GM20431 (cell line): ENCODE data around the gene PKDCC.

Experiments
- in situ Hi-C: fragments of 300-500 bp; cut with MseI, MboI; formaldehyde crosslinking; loops from one replicate; pipeline ENCODE4 v1.15.0; 2020; ENCODE audit warnings: low sequenced_read_pairs; ENCODE audit not compliant: unreplicated experiment

PKDCC gene

DNA sequence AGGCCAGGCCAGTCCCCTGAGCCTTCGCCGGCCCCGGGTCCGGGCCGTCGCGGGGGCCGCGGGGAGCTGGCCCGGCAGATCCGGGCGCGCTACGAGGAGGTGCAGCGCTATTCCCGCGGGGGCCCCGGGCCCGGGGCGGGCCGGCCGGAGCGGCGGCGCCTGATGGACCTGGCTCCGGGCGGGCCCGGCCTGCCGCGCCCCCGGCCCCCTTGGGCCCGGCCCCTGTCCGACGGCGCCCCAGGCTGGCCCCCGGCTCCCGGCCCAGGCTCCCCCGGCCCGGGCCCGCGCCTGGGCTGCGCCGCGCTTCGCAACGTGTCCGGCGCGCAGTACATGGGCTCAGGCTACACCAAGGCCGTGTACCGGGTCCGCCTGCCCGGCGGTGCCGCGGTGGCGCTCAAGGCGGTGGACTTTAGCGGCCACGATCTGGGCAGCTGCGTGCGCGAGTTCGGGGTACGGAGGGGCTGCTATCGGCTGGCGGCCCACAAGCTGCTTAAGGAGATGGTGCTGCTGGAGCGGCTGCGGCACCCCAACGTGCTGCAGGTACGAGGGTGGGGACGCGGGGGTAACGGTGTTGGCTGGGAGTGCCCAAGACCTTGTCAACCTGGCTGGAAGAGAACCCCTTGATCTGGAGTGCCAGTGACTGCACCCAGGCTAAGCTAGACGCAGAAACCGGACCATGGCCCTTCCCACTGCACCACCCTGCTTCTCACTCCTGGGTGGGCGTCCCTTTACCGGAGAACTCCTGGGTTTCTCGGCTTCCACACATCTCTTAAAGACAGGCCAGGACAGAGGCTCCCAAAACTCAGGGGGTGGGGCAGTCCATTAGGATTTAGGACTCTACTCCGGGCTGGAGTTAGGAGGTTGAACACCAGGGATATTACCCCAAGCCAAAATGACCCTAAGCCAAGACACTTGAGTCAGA is 739 bp downstream of the PKDCC start:
- in situ Hi-C loops: no loop called here

DNA sequence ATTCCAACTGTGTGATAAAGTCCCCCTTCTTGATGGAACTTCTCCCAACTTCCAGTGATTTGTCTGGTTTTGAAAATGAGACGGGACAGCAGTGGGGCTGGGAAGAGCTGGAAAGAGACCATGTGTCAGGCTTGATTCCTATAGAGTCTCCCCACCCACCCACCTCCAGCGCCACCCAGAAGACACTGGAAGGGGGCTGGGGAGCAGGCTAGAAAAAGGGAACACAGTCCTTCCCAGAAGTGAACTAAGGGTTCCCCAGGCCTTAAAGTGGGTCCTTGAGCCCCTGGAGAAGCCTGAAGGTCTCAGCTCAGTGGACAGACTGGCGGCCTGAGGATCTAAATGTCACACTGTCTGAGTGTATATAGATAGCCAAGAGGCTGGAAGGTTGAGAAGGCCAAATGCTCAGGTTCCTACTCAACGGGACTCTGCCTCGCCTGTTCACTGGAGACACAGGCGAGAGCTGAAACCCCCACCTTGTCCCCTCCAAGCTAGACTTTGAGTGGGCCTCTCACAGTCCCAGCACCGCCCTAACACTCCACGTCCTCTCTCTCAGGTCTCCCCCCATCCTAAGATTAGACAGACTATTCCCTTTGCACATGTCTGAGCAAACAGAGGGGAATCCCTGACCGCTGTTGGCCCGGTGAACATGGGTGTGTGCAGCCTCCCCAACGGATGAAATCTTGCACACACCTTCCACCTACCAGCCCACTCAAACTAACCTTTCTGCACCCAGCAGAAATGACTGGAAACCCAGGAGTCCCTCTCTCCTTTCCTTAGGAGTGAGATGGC is 1.6 kb downstream of the PKDCC start:
- in situ Hi-C loops: no loop called here

DNA sequence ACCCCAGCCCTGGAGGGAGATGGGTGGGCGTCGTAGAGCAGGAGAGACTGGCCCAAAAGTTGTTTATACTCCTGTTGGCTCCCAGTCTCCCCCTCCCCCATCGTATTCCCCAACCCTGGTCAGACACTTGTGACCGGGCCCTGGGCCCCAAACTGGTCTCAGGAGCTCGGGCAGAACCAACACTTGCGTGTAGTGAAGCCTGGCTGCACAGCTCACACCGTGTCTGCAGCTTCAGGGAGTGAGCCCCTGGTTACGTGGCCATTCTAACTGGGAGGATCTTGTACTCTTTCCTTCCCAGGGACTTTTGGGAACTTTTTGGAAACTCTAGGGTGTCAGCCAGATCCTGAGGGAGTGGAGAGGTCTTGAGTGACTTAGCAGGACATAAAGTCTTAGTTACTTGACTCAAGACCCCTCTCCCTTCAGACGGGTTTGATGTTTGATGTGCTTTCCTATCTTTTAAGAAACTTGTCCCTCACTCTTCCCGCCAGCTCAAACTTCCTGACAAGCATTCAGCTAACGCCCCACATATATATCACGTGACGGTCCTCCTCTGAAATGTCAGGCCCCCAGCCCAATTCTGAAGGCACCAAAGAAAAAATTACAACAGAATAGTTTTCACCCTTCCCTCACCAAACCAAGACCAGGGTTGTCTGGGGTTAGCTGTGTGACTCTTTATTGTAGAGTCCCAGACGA is 2.3 kb downstream of the PKDCC start:
- in situ Hi-C loops: no loop called here

DNA sequence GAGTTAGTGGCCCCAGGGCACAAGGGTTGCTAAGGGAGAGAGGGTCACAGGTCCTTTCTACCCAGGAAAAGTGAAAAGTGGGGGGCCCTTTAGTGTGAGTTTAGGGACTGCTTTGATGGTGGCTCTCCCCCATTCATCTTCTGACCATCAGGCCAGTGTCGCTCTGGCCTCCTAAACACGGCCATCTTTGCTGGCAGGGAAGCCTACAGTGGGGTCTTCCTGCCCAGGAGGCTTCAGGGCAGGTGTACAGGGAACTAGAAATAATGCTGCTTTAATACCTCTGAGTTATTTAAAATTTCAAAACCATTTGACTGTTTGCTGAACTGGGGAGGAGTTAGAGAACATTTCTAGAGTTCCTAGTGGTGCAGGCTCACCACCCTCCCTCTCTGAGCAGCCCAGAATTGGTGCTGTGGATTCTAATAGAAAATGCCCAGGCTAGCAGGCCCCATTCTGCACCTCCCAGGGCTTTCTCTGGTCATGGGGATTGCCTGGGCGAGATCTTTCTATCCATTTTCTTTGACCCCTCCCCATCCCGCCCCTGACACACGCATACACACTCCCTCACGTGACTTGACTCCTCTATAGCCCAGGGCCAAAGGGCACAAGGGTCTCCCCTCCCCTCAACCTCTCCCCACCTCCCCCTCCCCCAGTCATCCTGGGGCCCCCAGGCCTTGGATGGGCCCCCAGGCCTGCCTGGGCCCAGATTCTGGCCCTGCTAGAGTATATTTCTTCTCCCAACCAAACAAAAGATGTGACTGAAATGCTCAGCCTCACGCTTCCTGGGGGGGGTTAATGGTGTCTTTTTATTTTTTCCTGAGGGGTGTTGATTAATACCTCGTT is 3.1 kb downstream of the PKDCC start:
- in situ Hi-C loops: no loop called here

DNA sequence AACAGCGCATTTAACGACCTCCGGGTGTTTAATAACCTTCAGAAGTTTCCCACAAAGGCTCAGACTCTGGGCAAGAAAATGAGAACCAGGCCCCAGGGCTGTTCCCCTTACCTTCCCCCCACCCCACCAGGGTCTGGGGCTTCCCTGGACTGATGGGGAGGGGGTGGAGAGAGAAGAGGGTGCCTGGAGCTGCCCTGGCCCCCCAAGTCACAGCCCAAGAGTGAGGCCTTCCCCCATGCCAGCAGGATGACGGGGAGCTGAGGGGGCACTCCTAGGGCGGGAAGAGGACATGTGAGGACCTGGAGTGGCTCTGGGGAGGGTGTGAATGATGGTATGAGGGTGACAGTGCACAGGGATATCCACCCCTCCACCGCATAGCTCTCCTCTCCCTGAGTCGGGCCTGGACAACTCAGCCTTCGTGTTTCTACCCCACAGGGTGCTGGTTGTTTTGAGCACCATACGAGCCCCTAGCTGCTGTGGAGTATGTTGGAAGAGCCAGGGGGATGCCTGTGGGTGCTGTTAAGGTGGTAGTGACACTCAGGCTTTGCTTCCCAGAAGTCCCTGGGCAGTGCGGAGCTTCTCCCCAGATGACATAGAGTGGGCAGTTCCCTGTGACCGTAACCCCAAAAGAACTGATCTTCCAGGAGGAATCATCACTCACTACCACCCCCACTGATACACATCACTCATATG is 3.9 kb downstream of the PKDCC start:
- in situ Hi-C loops: no loop called here

DNA sequence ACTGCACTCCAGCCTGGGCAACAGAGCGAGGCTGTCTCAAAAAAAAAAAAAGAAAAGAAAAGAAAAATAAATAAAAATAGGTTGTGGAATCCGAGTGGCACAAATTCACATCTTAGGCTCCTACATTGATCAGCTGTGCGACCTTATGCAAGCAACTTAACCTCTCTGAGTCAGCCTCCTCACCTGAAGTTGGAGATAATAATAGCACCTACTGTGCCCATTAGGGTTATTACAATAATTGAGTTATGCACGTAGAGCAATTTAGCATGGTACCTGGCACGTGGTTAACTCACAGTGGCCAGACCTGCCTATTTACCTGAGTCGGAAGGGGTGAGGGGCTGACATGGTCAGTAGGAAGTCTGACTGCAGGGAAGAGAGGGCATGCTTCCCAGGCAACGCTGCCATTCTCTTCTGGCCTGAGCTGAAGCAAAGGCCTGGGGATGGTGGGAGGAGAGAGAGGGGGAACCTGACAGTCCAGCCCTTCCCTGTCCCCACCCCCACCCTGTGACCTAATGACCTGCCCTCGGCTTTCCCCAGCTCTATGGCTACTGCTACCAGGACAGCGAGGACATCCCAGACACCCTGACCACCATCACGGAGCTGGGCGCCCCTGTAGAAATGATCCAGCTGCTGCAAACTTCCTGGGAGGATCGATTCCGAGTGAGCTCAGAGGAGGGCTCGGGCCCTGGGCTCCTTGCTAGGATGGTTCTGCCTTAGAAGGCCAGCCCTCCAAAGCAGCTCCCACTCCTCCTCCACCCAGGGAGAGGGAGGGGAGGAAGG is 5.1 kb downstream of the PKDCC start:
- in situ Hi-C loops: no loop called here

DNA sequence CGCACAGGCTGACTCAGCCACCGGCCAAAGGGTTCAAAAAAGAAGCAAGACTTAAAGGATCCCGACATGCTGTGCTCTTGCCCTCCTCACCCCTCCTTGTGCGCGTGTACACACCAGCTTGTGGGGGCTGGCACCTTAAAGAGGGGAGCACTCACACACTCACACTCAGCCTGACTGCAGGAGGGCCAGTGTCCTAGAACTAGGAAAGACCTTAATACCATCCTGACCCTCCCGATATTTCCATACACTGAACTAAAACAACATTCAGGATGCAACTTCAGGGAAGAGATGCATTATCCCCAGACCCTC is 5.6 kb downstream of the PKDCC start:
- in situ Hi-C loops: no loop called here

DNA sequence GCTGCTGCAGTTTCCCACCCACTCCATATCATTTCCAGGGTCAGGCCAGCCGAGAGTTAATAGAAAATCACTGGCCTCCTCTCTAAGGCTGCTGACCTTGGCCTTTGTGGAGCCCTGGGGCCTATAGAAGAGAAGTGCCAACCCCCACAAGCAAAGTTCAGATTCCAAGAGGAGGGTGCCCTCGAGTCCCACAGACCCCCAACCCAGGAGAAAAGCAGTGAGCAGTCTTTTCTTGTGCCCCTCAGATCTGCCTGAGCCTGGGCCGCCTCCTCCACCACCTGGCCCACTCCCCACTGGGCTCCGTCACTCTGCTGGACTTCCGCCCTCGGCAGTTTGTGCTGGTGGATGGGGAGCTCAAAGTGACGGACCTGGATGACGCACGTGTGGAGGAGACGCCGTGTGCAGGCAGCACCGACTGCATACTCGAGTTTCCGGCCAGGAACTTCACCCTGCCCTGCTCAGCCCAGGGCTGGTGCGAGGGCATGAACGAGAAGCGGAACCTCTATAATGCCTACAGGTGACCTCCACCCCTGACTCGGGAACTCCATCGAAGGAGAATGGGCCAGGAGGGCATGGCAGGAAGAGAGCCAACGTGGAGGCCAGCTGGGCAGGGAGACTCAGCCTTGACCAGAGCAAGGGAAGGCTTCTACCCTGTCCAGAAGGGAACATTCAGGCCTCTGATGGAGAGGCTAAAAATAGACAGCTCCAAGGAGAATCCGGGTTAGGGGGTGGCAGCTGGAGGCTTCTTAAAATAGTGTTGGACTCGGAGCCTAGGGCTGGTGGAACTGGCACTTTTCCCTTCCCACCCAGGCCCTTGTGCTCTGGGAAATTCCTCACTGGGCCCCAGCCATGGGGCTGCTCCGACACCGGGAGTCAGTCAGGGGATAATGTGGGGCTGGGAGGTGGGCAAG is 6.2 kb downstream of the PKDCC start:
- in situ Hi-C loops: no loop called here

DNA sequence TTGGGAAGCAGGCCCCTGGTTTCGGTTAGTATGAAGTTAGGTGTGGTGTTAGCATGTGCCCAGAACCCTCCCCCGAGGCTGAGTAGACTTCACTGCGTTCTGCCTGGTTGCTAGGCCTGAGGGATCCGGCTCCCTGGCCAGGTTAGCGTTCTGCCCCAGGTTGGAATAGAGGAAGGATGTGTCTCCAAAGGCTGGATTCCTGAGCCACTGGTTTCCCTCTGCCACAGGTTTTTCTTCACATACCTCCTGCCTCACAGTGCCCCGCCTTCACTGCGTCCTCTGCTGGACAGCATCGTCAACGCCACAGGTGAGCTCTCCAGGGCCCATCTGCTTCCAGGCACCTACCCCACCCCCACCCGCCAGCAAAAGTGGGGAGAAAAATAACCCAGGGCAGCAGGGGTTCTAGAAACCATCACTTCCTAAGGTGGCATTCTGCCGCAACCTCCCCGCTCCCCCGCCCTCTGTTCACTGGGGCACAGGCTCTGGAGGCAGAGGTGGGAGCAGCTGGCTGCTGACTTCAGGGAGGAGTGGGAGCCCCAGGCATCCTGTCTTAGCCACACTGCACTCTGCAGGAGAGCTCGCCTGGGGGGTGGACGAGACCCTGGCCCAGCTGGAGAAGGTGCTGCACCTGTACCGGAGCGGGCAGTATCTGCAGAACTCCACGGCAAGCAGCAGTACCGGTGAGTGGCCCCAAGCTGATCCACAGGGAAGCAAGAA is 7.1 kb downstream of the PKDCC start:
- in situ Hi-C loops: no loop called here

DNA sequence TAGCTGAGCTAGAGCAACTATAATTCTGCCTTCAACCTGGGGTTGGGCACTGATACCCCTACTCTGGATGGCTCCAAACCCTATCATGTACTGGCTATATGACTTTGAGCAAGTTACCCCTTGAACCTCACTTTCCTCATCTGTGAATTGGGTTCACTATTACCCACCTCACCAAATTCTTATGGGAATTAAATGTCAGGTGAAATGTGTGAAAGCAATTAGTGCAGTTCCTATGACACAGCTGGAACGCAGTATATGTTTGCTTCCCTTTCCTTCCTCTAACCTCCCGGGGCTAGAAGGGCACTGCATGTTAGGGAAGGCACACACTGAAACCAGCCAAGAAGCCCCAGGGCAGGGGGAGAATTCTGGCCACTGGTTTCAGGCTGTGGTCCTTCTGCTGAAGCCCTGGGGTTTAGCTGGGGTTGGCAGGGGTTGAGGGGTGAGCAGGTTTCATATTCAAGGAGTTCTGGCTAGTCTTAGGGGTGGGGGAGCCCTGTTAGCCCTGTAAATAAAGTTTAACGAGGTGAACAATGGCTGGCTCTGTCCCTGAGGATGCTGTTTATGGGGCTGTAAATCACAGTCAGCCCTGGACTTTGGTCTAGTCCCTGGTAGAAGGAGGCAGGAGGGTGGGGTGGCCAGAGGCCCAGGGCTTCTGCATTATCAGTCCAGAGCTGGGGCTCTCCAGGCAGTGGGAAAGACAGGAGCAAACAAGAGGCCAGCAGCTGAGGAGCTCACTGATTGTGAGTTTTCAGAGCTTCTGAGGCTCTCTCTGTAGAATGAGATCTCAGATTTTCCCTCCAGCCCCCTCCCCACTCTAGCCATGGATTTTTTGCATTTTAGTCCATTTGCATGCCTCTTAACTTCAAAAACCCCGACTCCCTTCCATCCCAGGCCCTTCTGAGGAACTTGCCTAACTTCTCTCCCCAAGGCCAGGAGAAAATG is 8.0 kb downstream of the PKDCC start:
- in situ Hi-C loops: no loop called here

DNA sequence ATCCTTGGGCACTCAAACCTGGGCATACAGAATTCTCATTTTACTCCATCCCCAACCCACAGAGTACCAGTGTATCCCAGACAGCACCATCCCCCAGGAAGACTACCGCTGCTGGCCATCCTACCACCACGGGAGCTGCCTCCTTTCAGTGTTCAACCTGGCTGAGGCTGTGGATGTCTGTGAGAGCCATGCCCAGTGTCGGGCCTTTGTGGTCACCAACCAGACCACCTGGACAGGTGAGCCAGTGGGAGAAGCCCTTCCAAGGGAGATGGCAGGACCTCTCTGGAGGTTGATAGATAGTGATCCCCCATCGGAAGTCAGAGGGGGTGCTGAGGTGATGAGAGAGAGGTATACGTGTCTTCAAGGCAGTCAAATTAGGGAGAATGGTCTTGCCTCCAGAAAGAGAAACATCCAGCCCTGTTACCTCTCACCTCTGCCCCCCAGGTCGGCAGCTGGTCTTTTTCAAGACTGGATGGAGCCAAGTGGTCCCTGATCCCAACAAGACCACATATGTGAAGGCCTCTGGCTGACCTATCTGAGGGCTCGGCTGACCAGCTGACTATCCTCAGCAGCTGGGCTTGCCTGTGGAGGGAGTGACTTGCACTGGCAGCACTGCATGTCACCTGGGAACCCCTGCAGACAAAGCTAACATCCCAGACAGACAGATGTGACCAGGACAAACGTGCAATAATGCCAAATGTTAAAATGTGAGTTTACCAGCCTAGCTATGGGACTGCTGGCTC is 9.5 kb downstream of the PKDCC start:
- in situ Hi-C loops: no loop called here

DNA sequence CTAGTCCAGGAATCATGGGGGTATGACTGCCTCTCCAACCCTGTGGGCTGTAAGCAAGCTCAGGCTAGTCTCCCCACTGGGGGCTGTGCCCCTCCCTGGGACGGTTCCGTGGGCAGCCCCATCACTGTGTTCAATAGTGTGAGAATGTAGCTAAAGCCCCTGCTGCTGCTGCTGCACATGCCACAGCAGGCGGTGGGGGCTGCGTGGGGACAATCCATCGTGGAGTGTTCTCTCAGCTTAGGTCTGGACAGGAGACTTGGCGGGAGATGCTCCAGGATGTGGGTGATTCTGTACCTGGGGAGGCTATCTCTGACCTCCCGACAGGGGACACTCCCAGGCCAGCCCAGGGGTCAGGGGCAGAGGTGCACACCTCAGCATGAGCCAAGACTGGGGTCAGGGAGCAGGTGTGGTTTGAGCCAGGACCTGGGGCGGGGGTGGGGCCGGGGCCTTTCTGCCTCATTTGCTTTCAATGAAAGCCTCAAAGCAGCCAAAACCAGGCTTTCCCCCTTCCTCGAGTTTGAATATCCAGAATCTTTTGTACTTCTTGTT is 10.2 kb downstream of the PKDCC start:
- in situ Hi-C loops: no loop called here

DNA sequence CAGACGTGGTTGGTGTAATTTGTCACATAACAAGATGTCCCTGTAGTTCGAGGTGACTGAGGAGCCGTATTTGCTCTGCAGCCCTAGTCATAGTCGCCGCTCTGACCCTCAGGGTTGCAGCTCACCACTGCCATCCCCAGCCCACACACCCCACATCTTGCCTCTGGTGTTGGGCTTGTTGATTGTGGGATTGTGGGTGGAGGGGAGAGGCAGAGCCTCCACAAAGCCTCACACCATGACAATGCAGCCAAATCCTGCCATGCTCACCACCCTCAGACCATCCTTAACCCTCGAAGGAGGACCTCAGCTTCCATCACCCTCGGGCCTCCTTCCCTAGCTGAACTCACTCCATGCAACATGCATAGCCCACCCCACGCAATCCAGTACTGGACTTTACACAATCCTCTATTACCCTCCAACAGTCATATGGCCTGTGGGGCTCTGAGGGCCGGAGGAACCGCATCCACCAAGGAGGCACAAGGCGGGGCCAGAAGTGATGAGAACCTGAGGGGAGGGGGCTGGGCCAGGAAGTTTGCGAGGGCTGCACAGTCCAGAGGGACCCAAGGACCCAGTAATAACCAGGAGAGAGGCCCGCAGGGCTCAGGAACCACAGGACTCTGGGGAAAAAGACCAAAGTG is 11.6 kb downstream of the PKDCC start:
- in situ Hi-C loops: no loop called here

DNA sequence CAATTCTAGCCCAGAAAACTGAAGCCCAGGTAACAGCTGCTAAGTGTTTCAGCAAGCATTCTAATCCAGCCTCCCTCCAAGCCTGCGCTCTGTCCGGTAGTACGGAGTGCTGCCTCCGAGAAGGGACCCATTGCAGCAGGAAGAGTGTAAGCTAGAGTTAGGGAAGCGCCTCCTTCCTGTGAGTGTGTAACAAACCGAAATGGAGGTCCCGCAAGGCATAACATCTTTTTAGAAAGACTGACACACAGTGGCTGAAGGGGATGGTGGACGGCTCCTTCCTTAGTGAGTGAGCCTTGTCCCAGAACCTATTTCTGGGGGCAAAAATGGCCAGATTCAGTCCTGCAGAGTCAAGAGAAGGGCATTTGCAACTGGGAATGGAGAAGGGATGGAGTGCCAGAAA is 12.2 kb downstream of the PKDCC start:
- in situ Hi-C loops: no loop called here
